A172 (cell line): Measurements from ENCODE around the gene PRKD2. TPM values are rescaled to one million over a fixed set of nuclear protein-coding genes. Genes with fewer than 3 reads are reported as not detected.

ENCODE experiments used
- DNase-seq: peaks from one replicate; pipeline ENCODE4 v3.0.0-alpha.2; 2015; ENCODE audit warnings: low spot score
- total RNA-seq: library from RNA; depleted of rRNA; stranded (reverse); fragments of >200 nt; shearing (Covaris generic); gene quantifications from 2 replicates; pipeline ENCODE4 v1.2.3, GENCODE V29; 2014

The PRKD2 gene
- total RNA-seq, 1 experiment from 2014 or later = 18.8 TPM

- no peak for DNase-seq
These were observed 12.4 kb downstream of the PRKD2 start for GRCh38 chr19:46704379-46705076.

- no peak for DNase-seq
These were observed 16.2 kb downstream of the PRKD2 start for GRCh38 chr19:46700704-46701103.

GRCh38 chr19:46698395-46699321 lies 18.3 kb downstream of the PRKD2 start:
- DNase-seq = no peak

GRCh38 chr19:46697204-46697960 lies 19.5 kb downstream of the PRKD2 start:
- DNase-seq = no peak

GRCh38 chr19:46696866-46697203 lies 20.1 kb downstream of the PRKD2 start:
- DNase-seq = no peak

- DNase-seq = no peak
These were observed 20.9 kb downstream of the PRKD2 start for GRCh38 chr19:46696052-46696451.

GRCh38 chr19:46693760-46694159 lies 23.2 kb downstream of the PRKD2 start:
- DNase-seq = no peak

GRCh38 chr19:46692918-46693722 lies 23.8 kb downstream of the PRKD2 start:
- no peak for DNase-seq

GRCh38 chr19:46691948-46692347 lies 25.0 kb downstream of the PRKD2 start:
- no peak for DNase-seq

GRCh38 chr19:46691104-46691503 lies 25.8 kb downstream of the PRKD2 start:
- DNase-seq = no peak

GRCh38 chr19:46689358-46689757 lies 27.6 kb downstream of the PRKD2 start:
- no peak for DNase-seq

- DNase-seq = no peak
These were observed 29.3 kb downstream of the PRKD2 start for GRCh38 chr19:46687438-46688145.

- no peak for DNase-seq
These were observed 31.7 kb downstream of the PRKD2 start for GRCh38 chr19:46685189-46685588.

GRCh38 chr19:46678110-46678732 lies 38.7 kb downstream of the PRKD2 start:
- peak; percentile 22 for DNase-seq

GRCh38 chr19:46674416-46675178 lies 42.3 kb downstream of the PRKD2 start:
- peak; percentile 46 for DNase-seq

- DNase-seq = peak; percentile 31
These were observed 46.1 kb downstream of the PRKD2 start for GRCh38 chr19:46670813-46671212.

GRCh38 chr19:46668662-46669061 lies 48.3 kb downstream of the PRKD2 start:
- no peak for DNase-seq

- no peak for DNase-seq
These were observed 51.8 kb downstream of the PRKD2 start for GRCh38 chr19:46665072-46665471.

- DNase-seq = peak; percentile 77
These were observed 55.0 kb downstream of the PRKD2 start for GRCh38 chr19:46661735-46662592.
